ENCODE measurements around the gene EZR. TPM values are rescaled to one million over a fixed set of nuclear protein-coding genes. Genes with fewer than 3 reads are reported as not detected.

EZR gene
- total and polyA plus RNA-seq, 2 of the 13 experiments (the other 11 are each of a cell fraction or from before 2014, with no cell fraction given), result 34.7 to 60.3 TPM

- no peak for TF ChIP-seq CBX1 (IDR thresholded peaks at IDR 0.05; ENCODE audit: low read depth)
- no peak for TF ChIP-seq ZNF556 (CRISPR knock-in tag; IDR thresholded peaks at IDR 0.05; ENCODE audit: borderline replicate concordance)
- TF ChIP-seq ZNF589 (CRISPR knock-in tag; conservative IDR thresholded peaks at IDR 0.05), result no peak
- no peak for TF ChIP-seq ISL2 (CRISPR knock-in tag; IDR thresholded peaks at IDR 0.05)
- TF ChIP-seq ZNF773 (CRISPR knock-in tag; IDR thresholded peaks at IDR 0.05; ENCODE audit: borderline replicate concordance), result no peak
These were observed 48.9 kb upstream of the EZR start (continued) for GRCh38 chr6:158868122-158868480.

GRCh38 chr6:158867381-158868121 lies 48.4 kb upstream of the EZR start:
- TF ChIP-seq ZNF670 (CRISPR knock-in tag; IDR thresholded peaks at IDR 0.05; ENCODE audit: borderline replicate concordance) (no peak), MAFK (conservative IDR thresholded peaks at IDR 0.05 in 1 of 2, IDR thresholded peaks at IDR 0.05 in 1 of 2; ENCODE audit: low read length in 2 of 2) (peak in 1 of 2 experiments; percentile 33; a peak in 1 of 4 replicates)
- CTCF ChIA-PET (ENCODE audit: low intra/inter-chr PET ratio, low total read pairs), result no interaction called here
- whole genome bisulfite sequencing (ENCODE audit: low lambda C conversion rate), result 46% methylated on average over 10 of the region's 10 CpGs
- H3K27me3 ChIP-seq (ENCODE audit: control insufficient read depth in 1 of 2, insufficient read depth in 2 of 2, low read length in 2 of 2), result peaks cover 3 to 5% of the 10 kb centered on the region in 2 experiments; a peak in 2 of 5 replicates
- no peak for DNase-seq (ENCODE audit: low spot score)
- H3K36me3 ChIP-seq (replicated peaks in 1 of 2; ENCODE audit: control insufficient read depth in 1 of 2, insufficient read depth in 2 of 2, low read length in 2 of 2), result no peaks in the 10 kb centered on the region
- H3K79me2 ChIP-seq (ENCODE audit: insufficient read depth, low read length), result no peaks in the 10 kb centered on the region
- H2AFZ ChIP-seq (ENCODE audit: low read length), result no peak overlapping the region
- no peak overlapping the region for H3K9ac ChIP-seq (ENCODE audit: insufficient read depth, low read depth, low read length)
- no peaks in the 10 kb centered on the region for H4K20me1 ChIP-seq (ENCODE audit: insufficient read depth, low read length)
- H3K9me3 ChIP-seq (ENCODE audit: low read length), result no peaks in the 10 kb centered on the region
- no peak for ATAC-seq
- H3K4me3 ChIP-seq (replicated peaks in 1 of 3; ENCODE audit: insufficient read depth in 1 of 3, low read depth in 2 of 3, low read length in 3 of 3), result no peak overlapping the region
- intact Hi-C loops (cut with micrococcal nuclease; ENCODE audit: unreplicated experiment), result no loop called here
- BruUV-seq (replicated peaks), result no TSS peak
- in situ Hi-C loops (cut with HindIII; ENCODE audit: extremely low pct_ligation_motif_present, low pct_unique_long_range_greater_than_20kb), result no loop called here
- no peak overlapping the region for H3K4me2 ChIP-seq (ENCODE audit: low read depth, low read length)
- no peak for FAIRE-seq
- H3K4me1 ChIP-seq (ENCODE audit: insufficient read depth, low read length), result no peaks in the 10 kb centered on the region
- POLR2A ChIA-PET, result no interaction called here
- H3K27ac ChIP-seq (ENCODE audit: extremely low read length, insufficient read depth, low read length), result no peak overlapping the region
